KOPT-K1 (cell line): ENCODE data around the gene YOD1.

ENCODE experiments used
- H3K27ac ChIP-seq: fragments of 200-600 bp; sonication (generic); 2 replicates; pipeline ENCODE4 v1.5.1; 2016; ENCODE audit warnings: antibody characterized with exemption, mild to moderate bottlenecking, low read depth, low read length; ENCODE audit not compliant: poor library complexity, severe bottlenecking
- H3K36me3 ChIP-seq: fragments of 200-600 bp; sonication (generic); 2 replicates; pipeline ENCODE4 v1.5.1; 2017; ENCODE audit warnings: antibody characterized with exemption, mild to moderate bottlenecking, low read length, moderate library complexity; ENCODE audit not compliant: insufficient read depth
- H3K9me3 ChIP-seq: fragments of 200-600 bp; sonication (generic); 2 replicates; pipeline ENCODE4 v1.5.1; 2017; ENCODE audit warnings: antibody characterized with exemption, low read length, mild to moderate bottlenecking; ENCODE audit not compliant: insufficient read depth, poor library complexity, severe bottlenecking

Gene YOD1

DNA sequence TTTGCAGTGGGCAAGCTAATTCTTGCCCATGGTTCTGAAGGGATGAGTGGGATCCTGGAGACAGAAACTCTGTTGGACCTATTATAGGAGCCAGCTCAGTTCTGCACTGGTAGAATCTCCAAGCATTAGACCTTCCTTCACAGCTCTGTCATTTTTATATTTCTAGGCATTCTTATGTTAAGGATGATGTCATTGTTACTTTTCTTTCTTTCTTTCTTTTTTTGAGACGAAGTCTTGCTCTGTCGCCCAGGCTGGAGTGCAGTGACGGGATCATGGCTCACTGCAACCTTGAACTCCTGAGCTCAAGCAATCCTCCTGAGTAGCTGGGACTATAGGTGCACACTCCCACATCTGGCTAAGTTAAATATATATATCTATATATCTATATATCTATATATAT, 9.6 kb upstream of the YOD1 start:
- Histone ChIP-seq H3K9me3 (no peaks in the 10 kb centered on the region), H3K27ac (no peak overlapping the region), H3K36me3 (no peaks in the 10 kb centered on the region)

DNA sequence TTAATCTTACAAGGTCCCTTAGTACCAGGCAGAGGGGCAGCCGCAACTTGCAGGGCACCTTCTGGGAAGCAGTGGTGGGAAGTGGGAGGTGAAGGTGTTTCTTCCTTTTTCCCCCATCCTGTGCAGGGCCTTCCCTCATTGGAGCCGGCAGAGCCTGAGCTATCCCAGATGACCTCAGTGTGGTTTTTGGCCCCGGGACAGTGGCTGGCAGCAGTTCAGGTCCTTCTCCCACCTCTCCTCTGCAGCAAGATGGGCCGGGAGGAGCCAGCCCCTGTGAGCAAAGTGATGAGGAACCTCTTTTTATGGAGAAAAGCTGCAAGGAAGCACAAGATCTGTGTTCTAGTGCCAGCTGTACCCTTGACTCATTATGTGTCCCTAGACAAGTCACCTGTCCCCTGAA, 8.9 kb upstream of the YOD1 start:
- H3K27ac ChIP-seq: no peak overlapping the region
- H3K36me3 ChIP-seq: no peaks in the 10 kb centered on the region
- no peaks in the 10 kb centered on the region for H3K9me3 ChIP-seq

DNA sequence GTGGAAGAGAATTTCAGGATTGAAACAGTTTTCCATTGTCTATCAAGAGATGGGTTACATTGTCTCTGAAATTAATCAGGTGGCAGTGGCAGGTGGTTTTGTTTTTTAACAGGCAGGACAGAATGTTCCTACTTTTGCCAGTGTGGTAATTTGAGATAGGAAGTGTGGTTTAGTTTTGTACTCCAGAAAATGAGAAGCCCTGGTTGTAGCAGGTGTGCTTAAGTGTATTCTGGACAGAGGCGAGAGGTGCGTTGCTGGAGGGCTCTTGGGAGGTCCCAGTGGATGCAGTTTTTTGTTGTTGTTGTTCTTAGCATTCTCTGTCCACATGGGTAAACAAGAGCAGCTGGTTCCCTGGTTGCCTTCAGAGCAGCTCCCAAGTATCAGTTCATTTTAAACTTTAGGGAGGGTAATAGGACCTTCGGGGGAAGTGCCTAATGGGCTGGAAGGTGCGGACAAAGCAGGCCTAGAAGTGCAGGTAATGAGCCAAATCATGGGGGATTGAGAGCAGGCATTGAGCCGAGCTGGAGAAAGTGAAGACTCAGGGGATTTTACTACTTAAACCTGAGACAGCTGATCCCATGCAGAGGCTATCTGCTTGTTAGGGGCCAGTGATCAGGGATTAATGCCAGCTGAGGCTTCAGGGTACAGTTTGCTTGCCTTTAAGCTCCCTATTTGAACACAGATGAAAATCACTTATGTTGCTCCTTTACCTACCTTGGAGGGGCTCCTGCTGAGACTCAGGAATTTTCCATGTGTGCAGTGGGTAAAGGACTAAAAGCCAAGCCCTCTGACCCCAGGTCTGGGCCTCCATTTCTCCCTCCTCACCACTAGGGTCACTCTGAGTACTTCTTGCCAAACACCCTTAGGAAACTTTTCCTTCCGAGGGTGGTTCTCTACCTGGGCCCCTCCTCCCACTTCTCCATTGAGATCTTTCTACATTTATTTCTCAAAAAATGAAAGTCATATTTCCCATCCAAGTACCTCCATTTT, 8.2 kb upstream of the YOD1 start:
- H3K36me3 ChIP-seq: no peaks in the 10 kb centered on the region
- H3K27ac ChIP-seq: no peak overlapping the region
- no peaks in the 10 kb centered on the region for H3K9me3 ChIP-seq

DNA sequence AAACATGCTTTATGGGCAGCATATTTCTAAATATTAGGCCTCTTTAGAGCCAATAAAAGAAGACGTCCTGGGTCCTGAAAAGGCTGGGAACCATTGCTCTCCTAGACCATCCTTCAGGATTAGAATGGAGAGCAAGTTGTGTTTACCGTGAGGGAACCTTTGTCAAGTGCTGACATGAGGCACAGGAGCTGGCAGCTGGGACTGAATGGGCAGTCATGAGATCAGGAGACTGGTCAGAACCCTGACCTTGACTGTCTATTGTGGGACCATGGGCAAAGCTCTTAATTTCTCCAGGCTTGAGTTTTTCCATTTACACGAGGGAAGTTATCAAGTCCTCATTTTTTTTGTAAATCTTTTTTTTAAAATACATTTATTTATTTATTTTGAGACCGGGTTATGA, 7.2 kb upstream of the YOD1 start:
- Histone ChIP-seq H3K36me3 (no peaks in the 10 kb centered on the region), H3K9me3 (no peaks in the 10 kb centered on the region), H3K27ac (no peak overlapping the region)

DNA sequence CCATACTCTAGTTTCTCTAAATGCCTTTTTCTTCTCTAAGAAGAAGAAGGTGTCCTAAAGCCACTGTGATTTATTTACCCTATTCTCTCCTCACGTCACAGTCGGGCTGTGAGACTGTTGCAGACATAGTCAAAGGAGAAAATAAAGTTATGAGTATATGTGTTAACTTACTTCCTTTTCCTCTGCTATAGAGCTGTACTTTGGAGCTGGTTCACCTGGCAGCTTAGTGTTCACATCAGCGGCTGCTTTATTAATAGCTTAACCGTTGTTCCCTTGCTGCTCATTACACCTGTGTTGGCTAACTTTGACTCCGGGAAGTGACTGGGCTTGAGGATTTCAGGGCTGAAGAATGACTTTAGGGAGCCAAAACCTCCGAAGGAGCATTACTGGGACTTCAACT, 5.7 kb upstream of the YOD1 start:
- Histone ChIP-seq H3K9me3 (no peaks in the 10 kb centered on the region), H3K27ac (no peak overlapping the region), H3K36me3 (no peaks in the 10 kb centered on the region)

DNA sequence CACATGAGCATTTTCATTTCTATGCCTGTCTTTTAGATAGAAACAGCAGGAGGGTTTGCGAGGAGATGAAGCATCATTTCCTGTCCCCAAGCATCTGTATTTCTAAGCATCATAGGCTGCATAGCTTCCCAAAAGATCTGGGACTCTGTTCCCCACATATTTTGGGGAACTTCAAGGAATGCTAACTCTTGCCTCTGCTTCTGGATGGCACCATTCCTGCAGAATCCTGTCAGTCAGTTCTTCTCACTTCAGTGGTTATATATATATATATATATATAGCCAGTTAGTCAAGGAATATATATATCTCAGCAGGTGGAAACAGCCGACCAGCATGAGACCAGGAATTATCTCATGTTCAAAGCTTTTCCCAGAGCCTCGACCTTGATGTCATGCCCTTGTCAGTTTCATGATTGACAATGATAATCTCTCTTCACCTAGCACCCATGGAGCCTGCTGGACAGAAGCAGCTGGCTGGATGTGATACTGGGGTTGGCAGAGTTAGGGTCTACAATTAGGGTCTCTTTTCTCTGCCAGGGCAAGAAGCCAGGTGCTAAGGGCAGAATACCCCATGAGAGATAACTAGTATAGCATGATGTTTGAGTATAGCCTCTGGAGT, 4.5 kb upstream of the YOD1 start:
- Histone ChIP-seq H3K36me3 (no peaks in the 10 kb centered on the region), H3K27ac (no peak overlapping the region), H3K9me3 (no peaks in the 10 kb centered on the region)

DNA sequence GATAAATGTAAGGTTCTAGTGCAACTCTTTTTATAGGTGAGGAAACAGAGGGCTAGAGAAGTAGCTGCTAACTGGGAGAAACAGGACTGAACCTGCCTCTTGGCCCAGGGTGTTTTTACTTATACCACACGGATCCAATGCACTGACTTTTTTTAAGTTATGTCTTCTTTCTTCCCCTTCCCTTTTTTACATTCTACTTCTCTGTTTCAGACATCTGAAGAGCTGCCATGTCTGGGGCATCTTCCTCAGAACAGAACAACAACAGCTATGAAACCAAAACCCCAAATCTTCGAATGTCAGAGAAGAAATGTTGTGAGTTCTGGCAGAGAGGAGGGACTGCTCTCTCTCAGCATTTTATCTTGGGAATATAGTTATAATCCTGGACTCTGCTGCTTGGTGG, 3.5 kb upstream of the YOD1 start:
- peaks cover under 1% of the 10 kb centered on the region for H3K36me3 ChIP-seq
- H3K9me3 ChIP-seq: no peaks in the 10 kb centered on the region
- no peak overlapping the region for H3K27ac ChIP-seq

DNA sequence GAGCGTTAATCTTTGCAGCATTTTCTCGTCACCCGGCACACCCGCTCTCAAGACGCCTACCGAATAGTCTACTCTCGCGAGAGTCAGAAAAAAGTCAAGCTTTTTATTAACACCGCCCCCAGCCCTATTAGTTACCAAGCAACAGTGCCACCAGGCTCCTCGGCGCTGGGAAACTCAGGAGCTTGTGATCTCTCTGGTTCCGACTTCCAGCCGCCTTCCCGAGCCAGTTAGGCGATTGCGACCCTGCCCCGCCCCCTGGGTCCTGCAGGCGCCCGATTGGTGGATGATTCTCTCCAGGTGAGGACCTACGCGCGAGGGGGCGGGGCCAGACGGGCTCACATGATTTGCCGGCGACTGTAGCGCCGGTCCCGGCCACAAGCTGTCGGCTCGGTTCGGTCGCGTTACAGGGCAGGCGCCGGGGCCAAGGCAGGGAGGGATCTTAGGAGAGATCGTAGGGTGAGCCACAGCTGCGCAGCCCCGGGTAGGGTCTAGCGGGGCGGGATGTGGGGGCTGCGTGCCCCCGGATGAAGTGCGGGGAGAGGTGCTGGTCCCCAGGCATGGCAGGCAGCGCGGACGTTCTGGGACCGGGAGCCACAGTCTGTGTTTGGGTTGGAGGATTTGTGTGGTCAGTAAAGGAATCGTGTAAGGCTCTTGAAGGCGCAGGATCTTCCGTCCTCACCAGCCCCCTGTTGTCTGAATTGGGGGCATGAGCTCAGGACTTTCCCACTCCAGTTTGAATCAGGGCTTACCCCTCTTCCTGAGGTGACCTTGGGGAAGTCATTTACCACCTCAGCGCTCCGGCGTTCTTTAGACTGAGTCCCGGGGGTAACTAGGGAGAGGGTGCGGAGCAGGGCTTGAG, 2.1 kb upstream of the YOD1 start, which contains the start of gene PFKFB2:
PFKFB2 (plus strand) TSS at position 365 of the 859 bp plus-strand sequence. CDS start 1,443 bp downstream, outside the sequence.
- peak within 1 kb of the TSS; percentile 32 for H3K27ac ChIP-seq
- H3K36me3 ChIP-seq: peaks cover 14% of the 10 kb centered on the region
- H3K9me3 ChIP-seq: no peaks in the 10 kb centered on the region

DNA sequence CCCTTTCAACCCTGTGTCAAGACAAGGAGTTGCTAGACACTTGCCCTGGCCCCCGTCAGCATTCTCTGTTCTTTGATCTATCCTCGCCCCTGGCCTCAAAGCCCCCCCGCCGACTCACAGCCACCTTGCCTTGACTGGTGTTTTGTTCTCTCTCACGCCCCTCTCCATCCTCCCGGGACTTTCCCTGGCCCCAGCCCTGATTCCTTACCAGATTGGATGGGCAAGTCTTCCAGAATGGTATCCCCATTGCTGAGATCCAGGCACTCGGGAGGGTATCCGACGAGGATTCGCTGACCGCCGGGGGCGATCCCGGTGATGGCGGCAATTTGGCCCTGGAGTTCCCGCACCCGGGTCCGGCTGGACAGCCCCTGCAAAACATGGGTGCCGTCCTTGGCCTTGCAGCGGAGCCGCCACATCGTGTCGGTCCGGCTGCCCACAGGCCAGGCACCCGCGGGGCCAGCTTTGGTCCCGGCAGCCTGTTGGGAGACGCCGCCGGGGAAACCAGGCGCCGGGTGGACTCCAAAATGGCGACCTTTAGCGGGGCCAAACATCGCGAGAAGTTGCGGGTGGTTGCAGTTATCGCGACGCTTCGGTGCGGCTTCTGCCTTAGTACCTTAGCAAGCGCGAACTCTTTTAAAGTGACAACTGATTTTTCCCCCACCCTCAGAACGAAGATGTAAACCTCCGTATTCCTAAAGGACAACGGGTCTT, 373 bp downstream of the YOD1 start:
- Histone ChIP-seq H3K36me3 (peaks cover 39% of the 10 kb centered on the region), H3K9me3 (no peaks in the 10 kb centered on the region), H3K27ac (peak overlapping the region; percentile 78)

DNA sequence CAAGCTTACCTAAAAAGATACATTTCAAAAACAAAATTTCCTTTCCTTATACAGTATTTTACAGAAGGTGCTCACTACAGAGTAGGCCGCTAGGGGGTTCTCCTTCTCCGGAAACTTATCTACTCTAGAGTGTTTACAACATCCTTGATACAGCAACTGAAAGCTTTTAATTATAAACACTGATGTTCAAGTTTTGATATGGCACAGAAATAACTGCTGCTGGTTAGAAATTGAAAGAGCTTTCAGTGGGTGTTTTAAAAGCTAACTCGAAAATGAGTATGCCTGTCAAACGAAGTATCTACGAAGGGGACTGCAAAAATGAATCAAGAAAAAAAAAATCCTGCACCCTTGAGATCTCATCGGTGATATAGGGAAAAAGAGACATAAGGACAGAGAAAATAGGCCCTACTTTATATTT, 1.0 kb downstream of the YOD1 start:
- peaks cover 43% of the 10 kb centered on the region for H3K36me3 ChIP-seq
- H3K9me3 ChIP-seq: no peaks in the 10 kb centered on the region
- H3K27ac ChIP-seq: peak overlapping the region; percentile 78

DNA sequence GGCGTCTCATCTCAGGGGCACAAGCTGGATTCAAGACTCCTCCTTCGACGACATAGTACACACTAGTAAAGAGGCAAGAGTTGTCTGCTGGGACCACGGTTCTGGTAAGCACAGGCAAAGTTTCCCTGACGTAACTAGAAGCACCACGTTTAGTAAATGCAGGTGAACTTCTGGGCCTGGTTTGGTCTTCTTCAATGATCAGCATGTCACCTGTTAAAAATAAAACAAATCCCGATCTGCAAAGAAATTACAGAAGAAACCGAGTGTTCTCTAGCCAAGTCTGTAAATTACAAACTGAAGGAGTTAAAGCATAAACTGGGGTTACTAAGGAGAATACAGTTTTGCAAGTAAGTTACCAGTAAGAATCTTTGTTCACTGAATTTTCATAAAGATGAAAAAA, 1.5 kb downstream of the YOD1 start:
- Histone ChIP-seq H3K27ac (peak overlapping the region; percentile 16), H3K36me3 (peaks cover 44% of the 10 kb centered on the region), H3K9me3 (no peaks in the 10 kb centered on the region)

DNA sequence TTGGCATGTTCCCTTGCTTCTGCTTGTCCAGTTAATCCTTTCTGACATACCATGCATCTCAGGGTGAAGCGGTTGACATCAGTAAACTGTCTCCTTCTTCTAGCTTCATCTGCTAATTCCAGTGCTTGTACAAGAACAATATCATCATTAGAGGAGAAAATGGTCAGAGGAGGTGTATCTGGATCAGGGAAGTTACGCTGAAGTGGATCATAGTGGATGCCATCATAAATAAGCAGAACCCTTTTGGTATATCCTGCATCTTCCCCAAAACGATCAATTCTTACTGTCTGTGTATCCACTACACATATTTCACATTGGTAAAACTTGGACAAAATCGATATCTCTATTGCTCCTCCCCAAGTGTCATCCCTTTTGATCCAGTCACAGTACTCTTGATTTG, 2.0 kb downstream of the YOD1 start:
- Histone ChIP-seq H3K27ac (no peak overlapping the region), H3K36me3 (peaks cover 48% of the 10 kb centered on the region), H3K9me3 (no peaks in the 10 kb centered on the region)

DNA sequence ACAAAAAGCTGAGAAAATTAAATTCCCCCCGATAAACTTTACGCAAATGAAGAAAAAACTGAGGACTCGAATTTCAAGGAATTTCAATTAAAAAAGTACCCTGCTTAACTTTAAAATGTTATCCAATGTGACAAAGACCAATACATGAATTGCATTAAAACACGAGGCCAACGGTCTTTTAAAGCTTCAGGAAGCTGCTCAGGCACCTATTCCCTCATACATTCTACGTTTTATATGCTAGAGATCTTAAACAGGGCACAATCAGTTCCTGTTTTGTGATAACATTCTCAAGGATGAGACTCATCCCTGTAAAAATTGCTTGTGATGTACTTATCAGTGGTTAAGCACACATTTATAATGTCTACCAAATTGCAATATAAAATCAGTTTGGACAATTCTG, 3.0 kb downstream of the YOD1 start:
- peaks cover 58% of the 10 kb centered on the region for H3K36me3 ChIP-seq
- H3K9me3 ChIP-seq: no peaks in the 10 kb centered on the region

DNA sequence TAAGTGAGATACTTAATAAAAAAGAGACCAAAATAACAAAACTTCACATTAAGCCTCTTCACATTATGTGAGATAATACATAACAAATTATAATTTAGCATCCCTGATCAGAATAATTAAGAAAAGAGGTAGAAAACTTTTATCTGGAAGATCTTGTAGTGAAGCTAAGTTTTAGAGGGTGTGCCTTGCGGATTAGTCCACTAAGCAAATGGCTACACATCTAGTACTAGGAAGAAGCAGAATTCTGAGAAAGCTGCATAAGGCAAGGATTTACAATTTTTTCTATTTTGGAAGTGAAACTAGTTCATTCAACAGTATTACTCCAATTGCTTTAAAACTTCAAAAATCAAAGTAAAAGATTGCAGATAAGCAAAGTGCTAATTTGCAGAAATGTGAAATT, 3.5 kb downstream of the YOD1 start:
- H3K36me3 ChIP-seq: peaks cover 59% of the 10 kb centered on the region
- no peak overlapping the region for H3K27ac ChIP-seq
- H3K9me3 ChIP-seq: no peaks in the 10 kb centered on the region

More for the DNA sequence above, 3.0 kb downstream of the YOD1 start:
- no peak overlapping the region for H3K27ac ChIP-seq
